Endothelial cell of hepatic sinusoid (primary cell): ENCODE results near the gene UAP1L1.

Experiments
- in situ Hi-C: cut with HindIII; loops from 2 replicates; pipeline ENCODE4 v1.10.0; 2017; ENCODE audit warnings: low sequenced_read_pairs

Gene UAP1L1

GRCh38 chr9:137071282-137071681 lies 6.0 kb upstream of the UAP1L1 start:
- in situ Hi-C loops = no loop called here

GRCh38 chr9:137073992-137074399 lies 3.3 kb upstream of the UAP1L1 start:
- in situ Hi-C loops = no loop called here

DNA sequence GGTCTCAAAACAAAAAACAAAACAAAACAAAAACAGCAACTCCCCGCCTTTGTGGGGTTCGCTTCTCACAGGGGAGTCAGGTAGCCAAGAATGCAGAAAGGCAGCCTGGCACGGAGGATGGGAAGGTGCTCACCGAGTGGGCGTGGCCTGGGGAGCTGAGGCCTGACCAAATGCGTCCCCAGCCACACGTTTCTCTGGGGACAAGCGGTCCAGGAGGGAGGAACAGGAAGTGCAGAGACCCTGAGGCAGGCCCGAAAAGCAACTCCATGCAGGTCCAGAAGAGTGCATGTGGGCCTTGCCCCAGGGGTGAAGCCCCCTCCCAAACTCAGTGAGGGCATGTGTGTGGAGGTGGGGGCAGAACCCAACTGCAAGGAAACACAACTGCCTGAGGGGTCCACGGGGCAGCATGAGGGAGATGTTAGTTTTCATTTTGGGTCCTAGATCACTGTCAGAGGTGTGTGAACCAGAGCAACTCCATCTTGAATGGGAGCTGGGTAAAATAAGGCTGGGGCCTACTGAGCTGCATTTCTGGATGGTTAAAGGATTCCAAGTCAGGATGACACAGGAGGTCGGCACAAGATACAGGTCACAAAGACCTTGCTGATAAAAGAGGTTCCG lies 2.6 kb upstream of the UAP1L1 start:
- in situ Hi-C loops = no loop called here

- in situ Hi-C loops = no loop called here
Measured at GRCh38 chr9:137075275-137075775, 2.0 kb upstream of the UAP1L1 start.

GRCh38 chr9:137076636-137077009 lies 694 bp upstream of the UAP1L1 start:
- in situ Hi-C loops = no loop called here

GRCh38 chr9:137077758-137078693 lies 709 bp downstream of the UAP1L1 start:
- in situ Hi-C loops = no loop called here

DNA sequence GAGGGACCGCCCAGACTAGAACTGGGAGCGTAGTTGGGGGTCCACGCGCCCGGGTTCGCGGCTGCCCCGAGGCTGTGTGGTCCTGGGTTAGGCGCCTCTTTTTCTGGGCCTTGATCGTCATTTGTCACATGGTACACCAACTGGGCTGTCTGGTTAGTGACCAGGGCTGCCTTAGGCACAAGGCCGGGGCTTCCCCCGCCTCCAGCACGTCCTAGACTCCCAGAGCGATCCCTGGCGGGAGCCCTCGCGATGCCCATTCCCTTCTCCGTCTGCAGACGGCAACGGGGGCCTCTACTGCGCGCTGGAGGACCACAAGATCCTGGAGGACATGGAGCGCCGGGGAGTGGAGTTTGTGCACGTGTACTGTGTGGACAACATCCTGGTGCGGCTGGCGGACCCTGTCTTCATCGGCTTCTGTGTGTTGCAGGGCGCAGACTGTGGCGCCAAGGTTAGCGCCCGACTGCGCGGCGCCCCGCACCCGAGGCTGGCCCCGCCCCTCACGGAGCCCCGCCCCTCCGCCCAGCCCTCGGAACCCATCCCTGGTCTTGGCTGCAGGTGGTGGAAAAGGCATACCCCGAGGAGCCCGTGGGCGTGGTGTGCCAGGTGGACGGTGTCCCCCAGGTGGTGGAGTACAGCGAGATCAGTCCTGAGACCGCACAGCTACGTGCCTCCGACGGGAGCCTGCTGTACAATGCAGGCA lies 1.5 kb downstream of the UAP1L1 start:
- in situ Hi-C loops = no loop called here

DNA sequence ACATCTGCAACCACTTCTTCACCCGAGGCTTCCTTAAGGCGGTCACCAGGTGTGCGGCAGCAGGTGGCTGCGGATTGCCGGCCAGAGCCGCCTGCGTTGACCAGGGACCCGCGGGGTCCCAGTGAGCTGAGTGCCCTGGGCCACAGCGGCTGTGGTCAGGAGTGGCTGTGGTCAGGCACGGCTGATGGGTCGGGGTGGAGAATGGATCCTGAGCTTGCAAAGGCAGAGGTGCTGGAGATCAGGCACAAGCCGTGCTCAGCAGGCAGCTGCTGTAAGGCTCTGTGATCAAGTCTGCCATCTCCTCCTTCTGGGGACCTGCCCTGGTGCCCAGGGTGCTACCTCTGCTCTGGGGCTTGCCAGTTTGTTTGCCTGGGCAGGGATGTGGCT lies 2.1 kb downstream of the UAP1L1 start:
- in situ Hi-C loops = no loop called here

DNA sequence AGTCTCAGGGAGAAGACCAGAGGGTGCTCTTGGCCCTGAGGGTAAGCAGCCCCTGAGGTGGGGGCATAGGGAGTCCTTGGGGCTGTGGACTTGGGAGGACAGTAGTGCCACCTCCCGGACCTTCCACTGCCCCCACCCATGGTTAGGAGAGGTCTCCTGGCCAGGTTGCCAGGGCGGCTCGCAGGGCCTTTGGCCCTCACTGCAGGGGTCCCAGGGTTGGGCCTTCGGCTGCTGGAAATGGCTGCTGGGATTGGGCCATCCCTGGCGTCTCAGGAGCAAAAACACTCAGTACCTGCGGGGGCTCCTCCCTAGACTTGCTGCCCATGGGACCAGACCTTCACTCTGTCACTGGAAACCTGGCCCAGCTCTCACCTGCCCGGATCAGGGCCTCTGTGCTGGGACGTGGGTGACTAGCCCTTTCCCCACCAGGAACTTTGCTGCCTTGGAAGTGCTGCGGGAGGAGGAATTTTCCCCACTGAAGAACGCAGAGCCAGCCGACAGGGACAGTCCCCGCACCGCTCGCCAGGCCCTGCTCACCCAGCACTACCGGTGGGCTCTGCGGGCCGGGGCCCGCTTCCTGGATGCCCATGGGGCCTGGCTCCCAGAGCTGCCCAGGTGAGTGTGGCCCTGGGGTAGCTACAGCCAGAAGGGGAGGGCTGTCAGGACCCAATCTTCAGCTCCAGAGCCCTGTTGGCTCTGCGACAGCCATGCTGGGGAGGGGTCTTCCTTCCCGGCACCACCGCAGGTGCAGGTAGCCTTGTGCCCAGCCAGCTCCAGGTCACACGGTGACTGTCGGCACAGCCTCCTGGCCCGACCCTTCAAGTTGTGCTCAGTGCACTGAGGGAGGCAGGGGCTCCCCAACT lies 3.2 kb downstream of the UAP1L1 start:
- in situ Hi-C loops = no loop called here

GRCh38 chr9:137082222-137082924 lies 5.1 kb downstream of the UAP1L1 start:
- in situ Hi-C loops = no loop called here

DNA sequence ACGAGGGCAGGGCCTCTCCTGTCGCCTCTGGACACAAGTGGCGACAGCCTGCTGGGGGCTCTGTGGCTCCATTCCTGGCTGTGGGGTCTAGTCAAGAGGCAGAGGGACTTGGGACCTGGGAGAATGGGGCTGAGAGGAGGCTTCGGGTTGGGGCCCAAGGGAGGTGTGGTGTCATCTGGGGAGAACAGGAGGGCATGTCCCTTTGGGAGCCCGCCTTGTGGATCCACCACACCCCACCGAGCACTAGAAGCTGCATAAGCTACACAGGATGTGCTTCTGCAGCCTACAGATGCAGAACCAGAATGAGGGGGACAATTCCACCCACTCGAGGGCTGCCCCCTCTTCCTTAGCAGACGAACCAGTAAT lies 5.6 kb downstream of the UAP1L1 start:
- in situ Hi-C loops = no loop called here

DNA sequence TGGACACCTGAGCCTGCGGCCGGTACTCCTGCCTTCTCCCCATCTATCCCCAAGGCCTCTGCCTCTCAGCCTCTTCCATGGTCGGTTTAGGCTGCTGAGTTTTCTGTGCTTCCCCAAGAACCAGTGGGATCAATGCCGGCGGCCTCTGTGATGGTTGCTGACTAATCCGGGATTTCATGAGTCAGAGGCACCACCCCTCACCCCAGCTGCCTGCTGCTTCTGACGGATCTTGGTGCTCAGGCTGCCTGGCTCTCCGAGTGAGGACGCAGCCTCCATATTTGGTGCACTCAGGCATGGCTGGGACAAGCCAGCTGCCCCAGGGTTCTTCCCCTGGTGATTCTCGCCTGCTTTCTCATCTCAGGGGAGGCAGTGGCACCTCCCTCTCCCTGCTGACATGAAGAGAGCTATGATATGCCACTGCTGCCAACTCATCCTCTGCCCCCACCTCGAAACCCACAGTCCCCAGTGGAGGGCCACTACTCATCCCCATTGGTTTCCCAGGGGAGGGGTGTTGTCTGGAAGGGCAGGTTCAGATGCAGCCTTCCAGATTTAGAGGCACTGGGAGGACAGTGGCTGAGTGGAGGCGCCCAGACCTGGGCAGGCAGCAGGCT lies 6.2 kb downstream of the UAP1L1 start:
- in situ Hi-C loops = no loop called here

DNA sequence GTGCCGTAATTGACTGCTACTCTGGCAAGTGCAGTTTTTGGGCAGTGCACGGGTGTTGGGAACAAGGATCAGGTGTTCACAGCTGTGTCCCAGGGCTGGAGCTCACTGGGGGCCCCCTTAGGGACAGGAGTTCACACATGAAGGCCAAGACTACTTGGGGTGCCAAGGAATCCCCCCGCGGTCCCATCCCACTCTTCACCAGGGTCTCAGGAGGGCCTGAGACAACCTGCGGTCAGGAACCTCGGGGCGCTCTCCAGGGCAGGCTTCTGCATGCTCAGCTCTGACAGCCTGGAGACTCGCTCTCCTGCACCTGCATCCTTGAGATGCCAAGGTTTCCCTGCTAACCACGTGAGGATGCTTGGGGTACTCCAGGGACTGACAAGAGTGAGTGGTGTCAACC lies 7.2 kb downstream of the UAP1L1 start:
- in situ Hi-C loops = no loop called here

GRCh38 chr9:137085920-137086530 lies 8.7 kb downstream of the UAP1L1 start:
- in situ Hi-C loops = no loop called here

GRCh38 chr9:137086531-137087408 lies 9.5 kb downstream of the UAP1L1 start, which contains the start of gene MAN1B1:
MAN1B1 (plus strand) TSS chr9:137086985; CDS start chr9:137087000, 15 bp downstream.
- in situ Hi-C loops = no loop called here

- in situ Hi-C loops = no loop called here
Measured at GRCh38 chr9:137087409-137087925, 10.2 kb downstream of the UAP1L1 start.

GRCh38 chr9:137088121-137088520 lies 10.8 kb downstream of the UAP1L1 start:
- in situ Hi-C loops = no loop called here
